ENCODE results near the gene RTN4RL2.

RTN4RL2 gene

GRCh38 chr11:57479021-57479663 lies 18.8 kb downstream of the RTN4RL2 start:
- in situ Hi-C loops (cut with HindIII; ENCODE audit: low sequenced_read_pairs), result no loop called here
- no peak overlapping the region for H3K4me3 ChIP-seq (ENCODE audit: low read depth, low read length)
- no peak for DNase-seq (ENCODE audit: low read depth, low spot score)
- no peak for TF ChIP-seq CTCF (IDR thresholded peaks at IDR 0.05; ENCODE audit: low read depth, low read length)

GRCh38 chr11:57479911-57480310 lies 19.6 kb downstream of the RTN4RL2 start:
- no peak for DNase-seq (ENCODE audit: low read depth, low spot score)
- in situ Hi-C loops (cut with HindIII; ENCODE audit: low sequenced_read_pairs), result no loop called here
- H3K4me3 ChIP-seq (ENCODE audit: low read depth, low read length), result no peak overlapping the region
- no peak for TF ChIP-seq CTCF (IDR thresholded peaks at IDR 0.05; ENCODE audit: low read depth, low read length)

DNA sequence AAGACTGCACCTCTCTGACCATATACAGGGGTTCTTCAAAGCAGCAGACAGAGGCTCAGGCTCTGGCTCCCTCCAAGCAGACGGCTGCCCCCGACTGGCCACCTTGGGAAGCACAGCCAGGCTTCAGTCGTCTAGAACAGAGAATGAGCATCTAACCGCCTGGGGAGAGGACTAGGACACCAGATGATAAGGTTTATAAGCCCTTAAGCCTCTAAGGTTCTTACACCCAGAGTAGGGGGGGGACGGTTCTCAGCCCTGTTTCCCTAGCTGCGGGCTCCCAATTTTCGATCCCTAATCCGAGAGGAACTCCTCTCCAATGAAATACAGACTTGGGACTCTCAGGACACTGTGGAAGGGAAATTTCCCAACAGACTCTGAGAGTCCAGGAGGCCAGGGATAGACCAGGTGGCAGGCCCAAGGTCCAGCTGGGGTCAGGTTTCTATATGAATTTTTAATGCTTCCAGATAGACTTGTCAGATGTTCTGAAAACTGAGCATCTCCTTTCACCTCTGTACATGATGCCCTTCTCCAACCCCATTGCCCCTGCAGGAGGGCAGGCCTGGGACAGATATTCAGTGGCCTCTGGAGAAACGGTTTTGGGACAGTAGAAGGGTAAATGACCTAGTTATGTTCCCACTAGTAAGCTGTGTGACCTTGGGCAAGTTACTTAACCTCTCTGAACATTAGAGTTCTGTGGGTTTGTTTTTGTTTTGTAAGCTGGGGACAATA lies 20.2 kb downstream of the RTN4RL2 start:
- no peak overlapping the region for H3K4me3 ChIP-seq (ENCODE audit: low read depth, low read length)
- DNase-seq (ENCODE audit: low read depth, low spot score), result peak; percentile 39
- peak; percentile 87 for TF ChIP-seq CTCF (IDR thresholded peaks at IDR 0.05; ENCODE audit: low read depth, low read length)
- in situ Hi-C loops (cut with HindIII; ENCODE audit: low sequenced_read_pairs), result no loop called here

DNA sequence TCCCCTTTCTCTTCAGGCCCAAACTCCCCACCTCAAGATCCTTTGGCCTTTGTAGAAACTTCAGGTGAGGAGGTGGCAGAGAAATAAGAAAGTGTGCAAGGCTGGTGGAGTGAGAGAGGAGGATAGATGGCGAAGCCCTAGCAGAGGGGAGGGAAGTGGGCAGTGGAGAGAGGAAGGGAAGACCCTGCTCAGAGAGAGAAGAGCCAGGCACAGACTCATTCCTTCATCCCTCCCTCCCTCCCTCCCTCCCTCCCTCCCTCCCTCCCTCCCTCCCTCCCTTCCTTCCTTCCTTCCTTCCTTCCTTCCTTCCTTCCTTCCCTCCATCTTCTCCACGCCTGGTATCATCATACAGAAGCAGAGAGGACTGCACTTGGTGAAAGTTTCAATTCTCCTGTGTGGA lies 21.0 kb downstream of the RTN4RL2 start:
- H3K4me3 ChIP-seq (ENCODE audit: low read depth, low read length), result no peak overlapping the region
- no peak for DNase-seq (ENCODE audit: low read depth, low spot score)
- no peak for TF ChIP-seq CTCF (IDR thresholded peaks at IDR 0.05; ENCODE audit: low read depth, low read length)
- in situ Hi-C loops (cut with HindIII; ENCODE audit: low sequenced_read_pairs), result no loop called here

DNA sequence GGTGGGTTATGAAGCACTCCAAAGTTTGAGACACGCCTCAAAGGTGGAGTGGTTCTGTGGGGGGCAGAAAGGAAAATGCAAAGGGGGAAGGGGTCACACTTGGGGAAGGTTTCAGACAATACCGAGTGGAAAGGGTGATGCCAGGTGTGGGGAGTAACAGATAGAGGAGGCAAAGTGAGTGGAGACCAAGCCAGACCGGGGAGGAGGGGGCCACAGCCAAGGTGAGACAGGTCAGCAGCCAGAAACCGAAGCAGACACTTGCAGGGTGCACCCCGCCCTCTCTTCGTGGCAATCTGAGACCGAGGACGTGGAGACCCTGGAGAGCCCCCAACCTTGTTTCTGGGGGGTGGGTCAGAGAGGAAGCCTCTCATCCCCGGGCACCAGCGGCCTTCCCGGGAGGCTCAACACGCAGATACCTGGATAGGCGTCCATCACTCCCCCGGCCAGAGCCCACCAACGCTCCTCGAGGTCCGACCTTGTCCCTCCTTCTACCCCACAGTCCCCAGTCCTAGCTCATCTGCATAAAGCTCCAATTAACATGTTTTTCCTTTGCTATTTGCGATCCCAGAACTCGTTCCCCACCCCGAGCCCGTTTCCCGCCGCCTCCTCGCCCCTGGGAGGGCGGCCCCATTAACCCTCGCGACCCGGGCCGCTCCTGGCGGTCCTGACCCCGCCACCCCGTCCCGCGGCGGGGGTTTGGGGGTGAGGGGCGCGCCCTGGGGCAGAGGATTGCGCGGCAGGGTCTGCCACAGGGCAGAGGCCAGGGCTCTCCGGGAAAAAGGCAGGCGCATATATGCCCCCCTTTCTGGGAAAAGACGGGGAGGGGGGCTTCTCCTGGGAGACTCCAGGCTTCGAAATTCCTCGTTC lies 21.8 kb downstream of the RTN4RL2 start:
- in situ Hi-C loops (cut with HindIII; ENCODE audit: low sequenced_read_pairs), result no loop called here
- no peak for TF ChIP-seq CTCF (IDR thresholded peaks at IDR 0.05; ENCODE audit: low read depth, low read length)
- no peak overlapping the region for H3K4me3 ChIP-seq (ENCODE audit: low read depth, low read length)
- DNase-seq (ENCODE audit: low read depth, low spot score), result no peak

DNA sequence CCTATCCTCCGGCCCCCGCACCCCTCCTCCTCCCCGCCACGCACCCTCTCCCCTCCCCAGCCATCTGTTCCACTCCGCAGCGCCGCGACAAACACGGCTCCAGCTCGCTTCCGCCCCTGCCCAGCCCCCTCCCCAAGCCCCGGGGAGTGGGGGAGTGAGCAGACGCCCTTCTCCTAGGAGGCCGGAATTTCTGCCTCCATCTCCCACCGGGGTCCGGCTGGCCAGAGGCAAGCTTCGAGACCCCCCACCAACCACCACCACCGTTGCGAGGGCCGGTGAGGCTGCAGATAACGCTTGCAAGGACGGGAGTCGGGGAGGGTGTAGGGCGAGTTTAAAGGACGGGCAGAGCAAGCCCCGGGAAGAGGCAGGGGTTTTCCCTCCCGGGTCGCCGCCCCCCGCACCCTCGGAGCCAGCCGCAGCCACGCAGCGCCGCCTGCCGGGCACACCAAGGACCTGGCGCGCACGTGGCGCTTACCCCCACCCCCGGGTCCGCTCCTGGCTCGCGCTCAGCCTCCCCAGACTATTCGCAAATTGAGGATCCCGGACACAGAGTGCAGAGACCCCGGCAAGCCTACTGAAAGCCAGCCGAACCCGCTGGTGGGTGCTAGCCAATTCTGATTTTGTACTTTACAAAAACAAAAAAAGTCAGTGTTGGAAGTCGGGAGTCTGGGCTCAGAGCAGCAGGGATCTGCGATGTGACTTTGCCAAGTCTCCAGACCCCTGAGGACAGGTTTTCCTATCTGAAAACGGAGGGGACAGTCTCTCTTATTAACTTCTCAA lies 22.6 kb downstream of the RTN4RL2 start:
- H3K4me3 ChIP-seq (ENCODE audit: low read depth, low read length), result peak overlapping the region; percentile 37
- peak; percentile 65 for TF ChIP-seq CTCF (IDR thresholded peaks at IDR 0.05; ENCODE audit: low read depth, low read length)
- in situ Hi-C loops (cut with HindIII; ENCODE audit: low sequenced_read_pairs), result no loop called here
- no peak for DNase-seq (ENCODE audit: low read depth, low spot score)
